MCF 10A (cell line): Measurements from ENCODE around the gene MSANTD4. TPM values are rescaled to one million over a fixed set of nuclear protein-coding genes. Genes with fewer than 3 reads are reported as not detected.
A peak's percentile ranks its signal among the peaks of the same experiment; 100 is the strongest.

ENCODE experiments used
- BruUV-seq: library from RNA; stranded (reverse); fragments of 400-500 nt; replicated peaks from 2 replicates; lab custom pipeline; 2021; lab: Mats Ljungman, UMichigan
- CTCF ChIA-PET: fragments of 300-600 bp; sonication (Branson Sonifier 250); formaldehyde crosslinking; extraction: SDS; loops from one replicate; lab custom pipeline; 2021; ENCODE audit warnings: antibody characterized with exemption, inconsistent platforms; lab: Yijun Ruan, JAX
- POLR2A ChIA-PET: fragments of 300-600, 350-650 bp; sonication (Branson Sonifier 250); formaldehyde crosslinking; extraction: SDS; loops from one replicate; lab custom pipeline; 2020; ENCODE audit warnings: antibody characterized with exemption, inconsistent platforms; lab: Yijun Ruan, JAX
- DNase-seq: peaks from one replicate; pipeline ENCODE4 v3.0.0-alpha.2; 2018; ENCODE audit not compliant: unreplicated experiment
- H3K27ac Mint-ChIP-seq: one replicate; pipeline ENCODE4 v1.8.0; 2022; ENCODE audit warnings: mild to moderate bottlenecking, low read depth, mixed read lengths; ENCODE audit not compliant: unreplicated experiment
- H3K27me3 Mint-ChIP-seq: one replicate; pipeline ENCODE4 v1.8.0; 2022; ENCODE audit warnings: mixed read lengths; ENCODE audit not compliant: insufficient read depth, unreplicated experiment
- H3K36me3 Mint-ChIP-seq: one replicate; pipeline ENCODE4 v1.8.0; 2022; ENCODE audit warnings: mild to moderate bottlenecking, moderate library complexity, mixed read lengths; ENCODE audit not compliant: insufficient read depth, unreplicated experiment
- H3K4me1 Mint-ChIP-seq: one replicate; pipeline ENCODE4 v1.8.0; 2022; ENCODE audit warnings: mixed read lengths; ENCODE audit not compliant: insufficient read depth, unreplicated experiment
- H3K4me3 Mint-ChIP-seq: one replicate; pipeline ENCODE4 v1.8.0; 2022; ENCODE audit warnings: mild to moderate bottlenecking, moderate library complexity, mixed read lengths; ENCODE audit not compliant: unreplicated experiment
- H3K9me3 Mint-ChIP-seq: one replicate; pipeline ENCODE4 v1.8.0; 2022; ENCODE audit warnings: mixed read lengths; ENCODE audit not compliant: unreplicated experiment
- CTCF ChIP-seq: fragments of 200-600 bp; IDR thresholded peaks from one replicate; pipeline ENCODE4 v1.8.0; 2022; ENCODE audit warnings: antibody characterized with exemption, mild to moderate bottlenecking; ENCODE audit not compliant: unreplicated experiment
- intact Hi-C: fragments of 100-400 bp; cut with micrococcal nuclease; formaldehyde crosslinking; loops from 2 replicates; pipeline ENCODE4 v1.14.1; 2022
- total RNA-seq: library from RNA; stranded (reverse); gene quantifications from 2 replicates; pipeline ENCODE4 v1.2.3, GENCODE V29; 2022

The MSANTD4 gene
- total RNA-seq, 1 experiment from 2014 or later, result 31.2 TPM

GRCh38 chr11:105968021-105968697 is 53.9 kb downstream of the MSANTD4 start:
- no TSS peak for BruUV-seq
- Mint-ChIP-seq H3K9me3 (no peaks in the 10 kb centered on the region), H3K27me3 (no peaks in the 10 kb centered on the region), H3K4me1 (peaks cover 8% of the 10 kb centered on the region), H3K27ac (no peak overlapping the region), H3K36me3 (no peaks in the 10 kb centered on the region), H3K4me3 (no peak overlapping the region)
- no peak for TF ChIP-seq CTCF
- intact Hi-C loops, result no loop called here
- ChIA-PET POLR2A (interaction anchor here (0.5 to 1.1 kb wide), 4 partner anchors 17 to 51 kb away, joined by 3 to 4 read pairs (median 3); no protein-coding TSS in a partner anchor), CTCF (no interaction called here)
- peak; percentile 74 for DNase-seq

- no peak overlapping the region for H3K27ac Mint-ChIP-seq
- no TSS peak for BruUV-seq
- H3K4me3 Mint-ChIP-seq, result no peak overlapping the region
- CTCF ChIA-PET, result no interaction called here
- intact Hi-C loops, result no loop called here
- POLR2A ChIA-PET, result no interaction called here
- H3K36me3 Mint-ChIP-seq, result no peaks in the 10 kb centered on the region
- no peaks in the 10 kb centered on the region for H3K4me1 Mint-ChIP-seq
- DNase-seq, result no peak
- no peaks in the 10 kb centered on the region for H3K27me3 Mint-ChIP-seq
- no peaks in the 10 kb centered on the region for H3K9me3 Mint-ChIP-seq
- TF ChIP-seq CTCF, result no peak
These were observed 61.5 kb downstream of the MSANTD4 start for GRCh38 chr11:105960252-105961245.

Other genes starting within 250 kb of the MSANTD4 start
- gene KBTBD3, start 55.1 kb upstream of the MSANTD4 start, total RNA-seq, result 2.9 and 5.1 TPM in 2 replicates
- gene AASDHPPT, start 55.4 kb upstream of the MSANTD4 start, total RNA-seq, result 55.3 and 56.3 TPM in 2 replicates